HG03039 (cell line): ENCODE measurements around the gene PUS7L.

ENCODE experiments used
- ATAC-seq: cut with Tn5 transposase; IDR thresholded peaks from one replicate; pipeline ENCODE4 v1.9.1; 2021; ENCODE audit warnings: mild to moderate bottlenecking, moderate library complexity; ENCODE audit not compliant: unreplicated experiment

PUS7L gene

GRCh38 chr12:43669373-43669772, 89.2 kb downstream of the PUS7L start:
- no peak for ATAC-seq
